ENCODE measurements around the gene ELFN2.

The ELFN2 gene

GRCh38 chr22:37396488-37397084 is 30.7 kb downstream of the ELFN2 start:
- POLR2A ChIA-PET: no interaction called here
- DNase-seq (ENCODE audit: extremely low spot score): no peak
- TF ChIP-seq BHLHE40 (IDR thresholded peaks at IDR 0.05; ENCODE audit: borderline replicate concordance): no peak
- TF ChIP-seq SUZ12 (IDR thresholded peaks at IDR 0.05): no peak
- no peak for TF ChIP-seq FOXK2 (IDR thresholded peaks at IDR 0.05)
- TF ChIP-seq ELF4 (IDR thresholded peaks at IDR 0.05): no peak
- TF ChIP-seq LEF1 (IDR thresholded peaks at IDR 0.05; ENCODE audit: borderline replicate concordance): no peak
- CTCF ChIA-PET: no interaction called here

GRCh38 chr22:37394341-37394740 is 32.9 kb downstream of the ELFN2 start:
- ChIA-PET POLR2A (no interaction called here), CTCF (no interaction called here)
- no peak for DNase-seq (ENCODE audit: extremely low spot score)
- TF ChIP-seq PKNOX1 (IDR thresholded peaks at IDR 0.05) (no peak), CTBP1 (IDR thresholded peaks at IDR 0.05; ENCODE audit: borderline replicate concordance) (no peak), BHLHE40 (IDR thresholded peaks at IDR 0.05; ENCODE audit: borderline replicate concordance) (no peak), HDGF (IDR thresholded peaks at IDR 0.05; ENCODE audit: borderline replicate concordance) (no peak), FOXA1 (IDR thresholded peaks at IDR 0.05) (no peak), FOXK2 (IDR thresholded peaks at IDR 0.05) (no peak), LEF1 (IDR thresholded peaks at IDR 0.05; ENCODE audit: borderline replicate concordance) (no peak), ELF4 (IDR thresholded peaks at IDR 0.05) (no peak), ZNF384 (IDR thresholded peaks at IDR 0.05) (no peak), L3MBTL2 (conservative IDR thresholded peaks at IDR 0.05) (no peak), SP1 (IDR thresholded peaks at IDR 0.05) (no peak), ARNT (IDR thresholded peaks at IDR 0.05) (no peak), TARDBP (IDR thresholded peaks at IDR 0.05) (no peak)

DNA sequence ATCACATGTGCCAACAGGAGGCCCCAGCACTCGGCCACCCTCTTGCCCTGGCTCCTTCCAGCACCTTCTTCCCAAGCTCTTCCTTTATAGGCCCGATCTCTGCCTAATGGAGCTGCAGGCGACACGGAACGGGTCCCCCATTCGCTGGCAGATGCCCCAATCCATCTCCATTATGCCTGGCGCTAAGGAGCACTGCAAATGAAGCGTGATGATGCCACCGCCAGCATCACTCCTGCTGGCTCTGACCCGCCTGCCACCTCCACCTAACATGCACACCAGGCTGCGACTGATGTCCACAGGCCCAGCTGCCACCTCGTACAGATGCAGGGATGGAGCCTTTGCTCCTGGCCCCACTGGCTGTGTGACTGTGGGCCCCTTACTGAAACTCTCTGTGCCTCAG is 33.5 kb downstream of the ELFN2 start:
- POLR2A ChIA-PET: no interaction called here
- TF ChIP-seq TARDBP (IDR thresholded peaks at IDR 0.05) (no peak), HDGF (IDR thresholded peaks at IDR 0.05; ENCODE audit: borderline replicate concordance) (no peak), CTBP1 (IDR thresholded peaks at IDR 0.05; ENCODE audit: borderline replicate concordance) (no peak)
- CTCF ChIA-PET: no interaction called here
- no peak for DNase-seq (ENCODE audit: extremely low spot score)

DNA sequence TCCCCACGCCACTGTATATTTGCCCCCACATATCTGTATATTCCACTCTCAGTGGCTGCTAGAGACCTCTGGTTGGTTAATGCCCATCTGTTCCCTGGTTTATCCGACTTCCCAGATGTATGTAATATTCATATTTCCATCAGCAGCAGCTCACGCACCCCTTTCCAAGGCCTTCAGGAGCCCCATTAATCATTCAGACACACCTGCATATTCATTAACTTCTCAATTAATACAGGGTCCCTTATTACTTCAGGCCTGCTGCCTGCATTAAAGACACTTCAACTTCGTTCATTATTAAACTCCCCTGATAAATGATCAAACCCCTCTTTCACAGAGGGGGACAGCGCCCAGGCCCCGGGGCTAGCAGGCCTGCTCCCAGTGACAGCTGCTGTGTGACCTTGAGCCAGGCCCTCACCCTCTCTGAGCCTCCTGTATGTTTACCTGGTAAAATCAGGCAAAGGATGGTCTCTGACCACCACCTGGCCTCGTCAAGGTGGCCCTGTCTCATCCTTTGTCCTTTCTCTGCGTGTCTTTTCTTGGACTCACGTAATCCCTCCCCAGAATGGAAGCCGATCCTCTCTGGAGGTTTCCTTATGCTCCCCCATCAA is 34.5 kb downstream of the ELFN2 start:
- DNase-seq (ENCODE audit: extremely low spot score): no peak
- TF ChIP-seq ELF4 (IDR thresholded peaks at IDR 0.05) (no peak), CTBP1 (IDR thresholded peaks at IDR 0.05; ENCODE audit: borderline replicate concordance) (no peak), TARDBP (IDR thresholded peaks at IDR 0.05) (no peak), FOXA1 (IDR thresholded peaks at IDR 0.05) (no peak), FOXK2 (IDR thresholded peaks at IDR 0.05) (no peak), ZNF384 (IDR thresholded peaks at IDR 0.05) (no peak), L3MBTL2 (conservative IDR thresholded peaks at IDR 0.05) (no peak), ARNT (IDR thresholded peaks at IDR 0.05) (no peak), SUZ12 (IDR thresholded peaks at IDR 0.05) (no peak), FOXM1 (IDR thresholded peaks at IDR 0.05; ENCODE audit: borderline replicate concordance) (no peak), LEF1 (IDR thresholded peaks at IDR 0.05; ENCODE audit: borderline replicate concordance) (no peak)
- CTCF ChIA-PET: no interaction called here
- POLR2A ChIA-PET: no interaction called here

DNA sequence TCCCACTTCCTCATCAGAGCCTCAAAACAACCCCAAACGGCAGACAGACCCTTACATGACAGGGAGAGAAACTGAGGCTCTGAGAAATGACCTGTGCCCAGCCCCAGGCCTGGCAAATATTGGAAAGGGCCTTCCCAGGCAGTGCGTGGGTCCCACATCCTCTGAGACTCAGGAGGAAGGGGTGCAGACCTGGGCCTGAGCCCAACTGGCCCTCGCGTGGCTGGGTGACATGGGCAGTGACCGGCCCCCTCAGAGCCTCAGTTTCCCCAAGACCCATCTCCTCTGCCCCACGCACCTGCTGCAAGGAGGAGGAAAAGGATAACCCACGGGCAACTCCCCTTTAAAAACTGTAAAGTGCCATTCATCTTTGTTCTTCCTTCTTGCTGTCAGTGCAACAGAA is 35.6 kb downstream of the ELFN2 start:
- TF ChIP-seq TARDBP (IDR thresholded peaks at IDR 0.05) (no peak), PKNOX1 (IDR thresholded peaks at IDR 0.05) (no peak), ZNF384 (IDR thresholded peaks at IDR 0.05) (no peak), LEF1 (IDR thresholded peaks at IDR 0.05; ENCODE audit: borderline replicate concordance) (no peak), L3MBTL2 (conservative IDR thresholded peaks at IDR 0.05) (no peak), SP1 (IDR thresholded peaks at IDR 0.05) (no peak), ARNT (IDR thresholded peaks at IDR 0.05) (no peak), SUZ12 (IDR thresholded peaks at IDR 0.05) (no peak), FOXM1 (IDR thresholded peaks at IDR 0.05; ENCODE audit: borderline replicate concordance) (no peak), CTBP1 (IDR thresholded peaks at IDR 0.05; ENCODE audit: borderline replicate concordance) (no peak), HDGF (IDR thresholded peaks at IDR 0.05; ENCODE audit: borderline replicate concordance) (no peak), FOXK2 (IDR thresholded peaks at IDR 0.05) (no peak), ELF4 (IDR thresholded peaks at IDR 0.05) (no peak), NFRKB (IDR thresholded peaks at IDR 0.05) (no peak), FOXA1 (IDR thresholded peaks at IDR 0.05) (no peak), BHLHE40 (IDR thresholded peaks at IDR 0.05; ENCODE audit: borderline replicate concordance) (no peak)
- ChIA-PET POLR2A (no interaction called here), CTCF (no interaction called here)
- DNase-seq (ENCODE audit: extremely low spot score): no peak

DNA sequence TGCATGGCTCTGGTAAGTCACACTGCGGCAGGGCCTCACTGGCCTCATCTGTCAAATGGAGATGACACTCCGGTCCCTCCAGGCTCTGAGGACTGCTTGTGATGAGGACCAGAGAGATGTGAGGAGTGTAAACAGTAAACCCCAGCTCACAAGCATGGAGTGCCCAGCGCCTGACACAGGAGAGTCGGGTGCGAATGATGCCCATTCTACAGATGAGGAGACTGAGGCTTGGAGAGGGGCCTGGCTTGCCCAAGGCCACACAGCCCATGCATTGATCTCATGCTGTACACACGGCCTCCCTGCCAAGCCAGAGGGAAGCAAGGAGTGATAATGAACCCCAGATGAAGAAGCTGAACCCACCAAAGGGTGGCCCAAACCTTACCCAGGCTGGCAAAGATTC is 37.2 kb downstream of the ELFN2 start:
- ChIA-PET POLR2A (no interaction called here), CTCF (no interaction called here)
- no peak for DNase-seq (ENCODE audit: extremely low spot score)
- TF ChIP-seq ELF4 (IDR thresholded peaks at IDR 0.05): no peak
- TF ChIP-seq FOXA1 (IDR thresholded peaks at IDR 0.05): no peak
- no peak for TF ChIP-seq NFRKB (IDR thresholded peaks at IDR 0.05)
- no peak for TF ChIP-seq ARNT (IDR thresholded peaks at IDR 0.05)
- TF ChIP-seq SUZ12 (IDR thresholded peaks at IDR 0.05): no peak
- TF ChIP-seq PKNOX1 (IDR thresholded peaks at IDR 0.05): no peak
- TF ChIP-seq FOXK2 (IDR thresholded peaks at IDR 0.05): no peak
- TF ChIP-seq TARDBP (IDR thresholded peaks at IDR 0.05): no peak
- TF ChIP-seq L3MBTL2 (conservative IDR thresholded peaks at IDR 0.05): no peak
- TF ChIP-seq ZNF384 (IDR thresholded peaks at IDR 0.05): no peak
- no peak for TF ChIP-seq BHLHE40 (IDR thresholded peaks at IDR 0.05; ENCODE audit: borderline replicate concordance)
- no peak for TF ChIP-seq HDGF (IDR thresholded peaks at IDR 0.05; ENCODE audit: borderline replicate concordance)
- no peak for TF ChIP-seq FOXM1 (IDR thresholded peaks at IDR 0.05; ENCODE audit: borderline replicate concordance)
- TF ChIP-seq SP1 (IDR thresholded peaks at IDR 0.05): no peak
- no peak for TF ChIP-seq CTBP1 (IDR thresholded peaks at IDR 0.05; ENCODE audit: borderline replicate concordance)
- no peak for TF ChIP-seq LEF1 (IDR thresholded peaks at IDR 0.05; ENCODE audit: borderline replicate concordance)
